A549 (cell line): ENCODE data around the gene SERPINI1. TPM values are rescaled to one million over a fixed set of nuclear protein-coding genes. Genes with fewer than 3 reads are reported as not detected.

Source experiments
- ATAC-seq, 2 experiments: fragments of 200-7000 bp in 1 of 2; fragments of >200 bp in 1 of 2; cut with Nextera tagmentation in 1 of 2; cut with Tn5 transposase in 1 of 2; 3 replicates each; pipeline versions ENCODE4 v1.8.0 to v1.9.1; 2018 to 2020; ENCODE audit warnings: mild to moderate bottlenecking in 1 of 2, moderate library complexity in 1 of 2
- CTCF ChIA-PET: fragments of 300-600 bp; sonication (Branson Sonifier 250); formaldehyde crosslinking; extraction: SDS; loops from one replicate; lab custom pipeline; 2021; ENCODE audit warnings: antibody characterized with exemption, inconsistent platforms; lab: Yijun Ruan, JAX
- POLR2A ChIA-PET: fragments of 350-600 bp; formaldehyde crosslinking; extraction: SDS; loops from one replicate; lab custom pipeline; 2021; ENCODE audit warnings: antibody characterized with exemption, inconsistent platforms; lab: Yijun Ruan, JAX
- DNase-seq, 2 experiments: peaks; one replicate each; pipeline versions ENCODE4 v3.0.0 to v3.0.0-alpha.2; 2011 to 2016; ENCODE audit warnings: low read depth in 1 of 2, low spot score in 1 of 2
- FAIRE-seq: peaks from 2 replicates; lab custom pipeline; 2011; peaks lifted over from hg19 to GRCh38; lab: Jason Lieb, UNC
- H3K27ac ChIP-seq, 2 experiments: fragments of >200 bp; sonication (Bioruptor Twin); formaldehyde crosslinking; 3 replicates each; pipeline ENCODE4 v1.5.1; 2016 to 2017
- H3K4me1 ChIP-seq: fragments of >200 bp; sonication (Bioruptor Twin); formaldehyde crosslinking; 3 replicates; pipeline ENCODE4 v1.6.1; 2016
- H3K4me2 ChIP-seq: fragments of >200 bp; sonication (Bioruptor Twin); formaldehyde crosslinking; 3 replicates; pipeline ENCODE4 v1.6.1; 2016
- H3K4me3 ChIP-seq: fragments of >200 bp; sonication (Bioruptor Twin); formaldehyde crosslinking; 3 replicates; pipeline ENCODE4 v1.5.1; 2016
- H3K9me3 ChIP-seq: fragments of >200 bp; sonication (Bioruptor Twin); formaldehyde crosslinking; 3 replicates; pipeline ENCODE4 v1.6.1; 2016
- BHLHE40 ChIP-seq: IDR thresholded peaks from 2 replicates; pipeline ENCODE4 v1.6.1; 2012; ENCODE audit warnings: low read depth, low read length, inconsistent platforms
- CHD4 ChIP-seq: fragments of 200-600 bp; sonication (generic); IDR thresholded peaks from 2 replicates; pipeline ENCODE4 v1.6.1; 2016; ENCODE audit warnings: antibody characterized with exemption, mild to moderate bottlenecking, borderline replicate concordance
- EP300 ChIP-seq, 2 experiments: fragments of >200 bp; sonication (Bioruptor Twin); formaldehyde crosslinking; IDR thresholded peaks; 2 replicates in 1 of 2; 3 replicates in 1 of 2; pipeline ENCODE4 v1.6.1; 2016 to 2017
- FOXS1 ChIP-seq: fragments of 250-450 bp; sonication (Bioruptor Pico); IDR thresholded peaks from 2 replicates; pipeline ENCODE4 v1.5.0; 2020; ENCODE audit warnings: mild to moderate bottlenecking, moderate library complexity
- HDAC2 ChIP-seq: fragments of 200-600 bp; sonication (generic); IDR thresholded peaks from 2 replicates; pipeline ENCODE4 v1.6.1; 2016
- HOXA7 ChIP-seq: fragments of 250-450 bp; sonication (Bioruptor Pico); IDR thresholded peaks from 2 replicates; pipeline ENCODE4 v1.5.0; 2020; ENCODE audit warnings: mild to moderate bottlenecking, moderate library complexity
- KDM5A ChIP-seq: fragments of 200-600 bp; sonication (generic); IDR thresholded peaks from 2 replicates; pipeline ENCODE4 v1.6.1; 2016; ENCODE audit warnings: antibody characterized with exemption, mild to moderate bottlenecking
- MAZ ChIP-seq: fragments of 150-350 bp; IDR thresholded peaks from 2 replicates; pipeline ENCODE4 v1.6.1; 2014; ENCODE audit warnings: antibody characterized with exemption, low read depth, low read length, borderline replicate concordance
- NR3C1 ChIP-seq: fragments of >200 bp; sonication (Bioruptor Twin); formaldehyde crosslinking; IDR thresholded peaks from 3 replicates; pipeline ENCODE4 v1.6.1; 2017
- RAD21 ChIP-seq, 2 experiments: fragments of >200 bp in 1 of 2; sonication (Bioruptor Twin) in 1 of 2; formaldehyde crosslinking in 1 of 2; IDR thresholded peaks in 1 of 2; conservative IDR thresholded peaks in 1 of 2; 2 replicates in 1 of 2; 3 replicates in 1 of 2; pipeline ENCODE4 v1.6.1; 2012 to 2018; ENCODE audit warnings: inconsistent platforms in 1 of 2
- RCOR1 ChIP-seq: fragments of 150-350 bp; IDR thresholded peaks from 2 replicates; pipeline ENCODE4 v1.6.1; 2014; ENCODE audit warnings: antibody characterized with exemption, low read length, low read depth
- WGBS: methylation state at CpG from one replicate; pipeline ENCODE4 v1.1.6; 2017; ENCODE audit errors: missing lambda C conversion rate; 5-methylcytosine and 5-hydroxymethylcytosine counted together
- polyA plus RNA-seq, 4 experiments: library from polyadenylated mRNA; depleted of rRNA in 3 of 4; stranded (reverse); fragments of >200 nt; fragmentation: RNase III in 1 of 4; extraction: RNeasy Plus Mini Kit Qiagen cat#74134 plus additional on column Dnase treatment in 1 of 4; gene quantifications; 2 replicates in 3 of 4; 3 replicates in 1 of 4; pipeline ENCODE4 v1.2.3, GENCODE V29; 2011 to 2017
- TF ChIP-seq, protein P1 (sequence below): fragments of 200-600 bp; sonication (generic); IDR thresholded peaks from 2 replicates; pipeline ENCODE4 v1.6.1; 2016; ENCODE audit warnings: antibody characterized with exemption, mild to moderate bottlenecking, moderate library complexity
- TF ChIP-seq, protein P2 (sequence below): IDR thresholded peaks from 2 replicates; pipeline ENCODE4 v1.6.1; 2012
- TF ChIP-seq, protein P3 (sequence below): fragments of 250-450 bp; sonication (Bioruptor Pico); IDR thresholded peaks from 2 replicates; pipeline ENCODE4 v1.5.0; 2021; ENCODE audit warnings: mild to moderate bottlenecking, moderate library complexity, borderline replicate concordance
- TF ChIP-seq, protein P4 (sequence below): fragments of 150-350 bp; IDR thresholded peaks from 2 replicates; pipeline ENCODE4 v1.6.1; 2014; ENCODE audit warnings: low read depth, mild to moderate bottlenecking, low read length

Gene SERPINI1
- polyA plus RNA-seq, 2 of the 4 experiments (the other 2 are of a cell fraction), result 6.5 to 10.2 TPM

DNA sequence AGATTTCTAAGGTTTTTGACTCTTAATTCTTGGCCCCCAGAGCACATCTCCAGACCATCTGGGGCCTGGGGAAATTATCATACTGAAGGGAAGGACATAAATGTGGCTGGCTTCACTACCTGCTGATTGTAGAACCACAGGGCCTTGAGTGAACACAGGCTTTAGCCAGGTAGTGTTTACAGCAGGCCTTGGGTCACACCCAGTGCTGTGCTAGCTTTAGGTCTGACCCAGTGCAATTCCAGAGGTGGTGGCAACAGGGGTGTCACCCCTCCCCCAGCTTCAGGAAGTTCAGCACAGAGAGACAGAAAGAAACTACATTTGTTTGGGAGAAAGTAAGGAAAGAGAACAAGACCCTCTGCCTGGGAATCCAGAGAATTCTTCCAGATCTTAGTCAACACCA is 25.0 kb upstream of the SERPINI1 start (continued):
- TF ChIP-seq, protein P1, sequence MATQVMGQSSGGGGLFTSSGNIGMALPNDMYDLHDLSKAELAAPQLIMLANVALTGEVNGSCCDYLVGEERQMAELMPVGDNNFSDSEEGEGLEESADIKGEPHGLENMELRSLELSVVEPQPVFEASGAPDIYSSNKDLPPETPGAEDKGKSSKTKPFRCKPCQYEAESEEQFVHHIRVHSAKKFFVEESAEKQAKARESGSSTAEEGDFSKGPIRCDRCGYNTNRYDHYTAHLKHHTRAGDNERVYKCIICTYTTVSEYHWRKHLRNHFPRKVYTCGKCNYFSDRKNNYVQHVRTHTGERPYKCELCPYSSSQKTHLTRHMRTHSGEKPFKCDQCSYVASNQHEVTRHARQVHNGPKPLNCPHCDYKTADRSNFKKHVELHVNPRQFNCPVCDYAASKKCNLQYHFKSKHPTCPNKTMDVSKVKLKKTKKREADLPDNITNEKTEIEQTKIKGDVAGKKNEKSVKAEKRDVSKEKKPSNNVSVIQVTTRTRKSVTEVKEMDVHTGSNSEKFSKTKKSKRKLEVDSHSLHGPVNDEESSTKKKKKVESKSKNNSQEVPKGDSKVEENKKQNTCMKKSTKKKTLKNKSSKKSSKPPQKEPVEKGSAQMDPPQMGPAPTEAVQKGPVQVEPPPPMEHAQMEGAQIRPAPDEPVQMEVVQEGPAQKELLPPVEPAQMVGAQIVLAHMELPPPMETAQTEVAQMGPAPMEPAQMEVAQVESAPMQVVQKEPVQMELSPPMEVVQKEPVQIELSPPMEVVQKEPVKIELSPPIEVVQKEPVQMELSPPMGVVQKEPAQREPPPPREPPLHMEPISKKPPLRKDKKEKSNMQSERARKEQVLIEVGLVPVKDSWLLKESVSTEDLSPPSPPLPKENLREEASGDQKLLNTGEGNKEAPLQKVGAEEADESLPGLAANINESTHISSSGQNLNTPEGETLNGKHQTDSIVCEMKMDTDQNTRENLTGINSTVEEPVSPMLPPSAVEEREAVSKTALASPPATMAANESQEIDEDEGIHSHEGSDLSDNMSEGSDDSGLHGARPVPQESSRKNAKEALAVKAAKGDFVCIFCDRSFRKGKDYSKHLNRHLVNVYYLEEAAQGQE, result no peak
- no peak for TF ChIP-seq CHD4

DNA sequence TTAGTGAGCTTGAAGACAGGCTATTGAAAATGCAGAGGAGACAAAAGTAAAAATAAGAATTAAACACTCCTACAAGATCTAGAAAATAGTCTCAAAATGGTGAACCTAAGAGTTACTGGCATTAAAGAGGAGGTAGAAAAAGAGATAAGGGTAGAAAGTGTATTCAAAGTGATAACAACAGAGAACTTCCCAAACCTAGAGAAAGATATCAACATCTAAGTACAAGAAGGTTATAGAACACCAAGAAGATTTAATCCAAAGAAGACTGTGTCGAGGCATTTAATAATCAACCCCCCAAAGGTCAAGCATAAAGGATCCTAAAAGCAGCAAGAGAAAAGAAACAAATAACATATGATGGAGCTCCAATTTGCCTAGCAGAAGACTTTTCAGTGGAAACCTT is 24.1 kb upstream of the SERPINI1 start:
- no peak for DNase-seq
- 100% methylated on average over 1 of the region's 1 CpG for WGBS
- TF ChIP-seq, protein P2, sequence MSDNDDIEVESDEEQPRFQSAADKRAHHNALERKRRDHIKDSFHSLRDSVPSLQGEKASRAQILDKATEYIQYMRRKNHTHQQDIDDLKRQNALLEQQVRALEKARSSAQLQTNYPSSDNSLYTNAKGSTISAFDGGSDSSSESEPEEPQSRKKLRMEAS, result no peak
- no peak for TF ChIP-seq NR3C1
- H3K4me2 ChIP-seq, result no peak overlapping the region
- H3K4me1 ChIP-seq, result no peaks in the 10 kb centered on the region
- FAIRE-seq, result no peak
- no peak overlapping the region for H3K4me3 ChIP-seq
- no peak overlapping the region for H3K27ac ChIP-seq
- ChIA-PET POLR2A (no interaction called here), CTCF (no interaction called here)
- ATAC-seq, result no peak
- no peaks in the 10 kb centered on the region for H3K9me3 ChIP-seq

DNA sequence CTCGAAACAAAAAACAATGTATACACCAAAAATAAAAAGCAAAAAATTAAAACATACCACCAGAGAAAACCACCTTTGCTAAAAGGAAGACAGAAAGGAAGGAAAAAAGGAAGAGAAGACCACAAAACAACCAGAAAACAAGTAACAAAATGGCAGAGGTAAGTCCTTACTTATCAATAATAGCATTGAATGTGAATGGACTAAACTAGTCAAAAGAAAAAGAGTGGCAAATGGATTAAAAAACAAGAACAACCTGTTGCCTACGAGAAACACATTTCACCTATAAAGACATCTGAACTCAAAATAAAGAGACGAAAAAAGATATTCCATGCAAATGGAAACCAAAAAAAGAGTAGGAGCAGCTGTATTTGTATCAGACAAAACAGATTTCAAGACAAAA is 23.1 kb upstream of the SERPINI1 start:
- FAIRE-seq (no peak), DNase-seq (no peak), ATAC-seq (no peak)
- Histone ChIP-seq H3K4me3 (no peak overlapping the region), H3K4me2 (no peak overlapping the region), H3K27ac (no peak overlapping the region), H3K4me1 (peaks cover 7% of the 10 kb centered on the region; the same call in 2 of the 3 replicates), H3K9me3 (no peaks in the 10 kb centered on the region)
- ChIA-PET CTCF (no interaction called here), POLR2A (no interaction called here)
- TF ChIP-seq KDM5A (no peak), HDAC2 (no peak), BHLHE40 (no peak), EP300 (IDR thresholded peaks at IDR 0.05) (no peak), MAZ (no peak), RCOR1 (no peak), HOXA7 (CRISPR knock-in tag) (no peak), CHD4 (no peak), RAD21 (conservative IDR thresholded peaks at IDR 0.05 in 1 of 2, IDR thresholded peaks at IDR 0.05 in 1 of 2) (no peak), FOXS1 (CRISPR knock-in tag) (no peak)
- TF ChIP-seq, protein P2, result no peak
- TF ChIP-seq, protein P3, sequence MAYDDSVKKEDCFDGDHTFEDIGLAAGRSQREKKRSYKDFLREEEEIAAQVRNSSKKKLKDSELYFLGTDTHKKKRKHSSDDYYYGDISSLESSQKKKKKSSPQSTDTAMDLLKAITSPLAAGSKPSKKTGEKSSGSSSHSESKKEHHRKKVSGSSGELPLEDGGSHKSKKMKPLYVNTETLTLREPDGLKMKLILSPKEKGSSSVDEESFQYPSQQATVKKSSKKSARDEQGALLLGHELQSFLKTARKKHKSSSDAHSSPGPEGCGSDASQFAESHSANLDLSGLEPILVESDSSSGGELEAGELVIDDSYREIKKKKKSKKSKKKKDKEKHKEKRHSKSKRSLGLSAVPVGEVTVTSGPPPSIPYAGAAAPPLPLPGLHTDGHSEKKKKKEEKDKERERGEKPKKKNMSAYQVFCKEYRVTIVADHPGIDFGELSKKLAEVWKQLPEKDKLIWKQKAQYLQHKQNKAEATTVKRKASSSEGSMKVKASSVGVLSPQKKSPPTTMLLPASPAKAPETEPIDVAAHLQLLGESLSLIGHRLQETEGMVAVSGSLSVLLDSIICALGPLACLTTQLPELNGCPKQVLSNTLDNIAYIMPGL (CRISPR knock-in tag), result no peak
- TF ChIP-seq, protein P4, sequence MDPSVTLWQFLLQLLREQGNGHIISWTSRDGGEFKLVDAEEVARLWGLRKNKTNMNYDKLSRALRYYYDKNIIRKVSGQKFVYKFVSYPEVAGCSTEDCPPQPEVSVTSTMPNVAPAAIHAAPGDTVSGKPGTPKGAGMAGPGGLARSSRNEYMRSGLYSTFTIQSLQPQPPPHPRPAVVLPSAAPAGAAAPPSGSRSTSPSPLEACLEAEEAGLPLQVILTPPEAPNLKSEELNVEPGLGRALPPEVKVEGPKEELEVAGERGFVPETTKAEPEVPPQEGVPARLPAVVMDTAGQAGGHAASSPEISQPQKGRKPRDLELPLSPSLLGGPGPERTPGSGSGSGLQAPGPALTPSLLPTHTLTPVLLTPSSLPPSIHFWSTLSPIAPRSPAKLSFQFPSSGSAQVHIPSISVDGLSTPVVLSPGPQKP, result no peak
- TF ChIP-seq, protein P1, result no peak
- WGBS, result 88% methylated on average over 3 of the region's 3 CpGs
